ENCODE data around the gene ATG9B.
"Not testable (repeated sequence)": the region's sequence is repeated elsewhere in the genome, so short reads cannot be mapped to it uniquely, and the experiment has no call there.

The ATG9B gene

GRCh38 chr7:151043959-151044358, 19.7 kb upstream of the ATG9B start:
- TF ChIP-seq CTCF (IDR thresholded peaks at IDR 0.05; ENCODE audit: low read depth, low read length), result no peak
- no peak for DNase-seq (ENCODE audit: low read depth in 2 of 2)
- H3K4me3 ChIP-seq (replicated peaks in 1 of 2; ENCODE audit: low read depth in 2 of 2, low read length in 2 of 2), result no peak overlapping the region

GRCh38 chr7:151043449-151043848, 19.2 kb upstream of the ATG9B start:
- not testable (repeated sequence) for DNase-seq (ENCODE audit: low read depth in 2 of 2); H3K4me3 ChIP-seq (replicated peaks in 1 of 2; ENCODE audit: low read depth in 2 of 2, low read length in 2 of 2)

- no peak for DNase-seq (ENCODE audit: low read depth in 2 of 2)
- TF ChIP-seq CTCF (IDR thresholded peaks at IDR 0.05; ENCODE audit: low read depth, low read length), result no peak
- no peak overlapping the region for H3K4me3 ChIP-seq (replicated peaks in 1 of 2; ENCODE audit: low read depth in 2 of 2, low read length in 2 of 2)
Measured at GRCh38 chr7:151040616-151041375, 16.5 kb upstream of the ATG9B start.

- no peak for TF ChIP-seq CTCF (IDR thresholded peaks at IDR 0.05; ENCODE audit: low read depth, low read length)
- H3K4me3 ChIP-seq (replicated peaks in 1 of 2; ENCODE audit: low read depth in 2 of 2, low read length in 2 of 2), result no peak overlapping the region
- no peak for DNase-seq (ENCODE audit: low read depth in 2 of 2)
Measured at GRCh38 chr7:151039850-151040548, 15.7 kb upstream of the ATG9B start.

- DNase-seq (ENCODE audit: low read depth in 2 of 2), result peak; percentile 88 to 96
- TF ChIP-seq CTCF (IDR thresholded peaks at IDR 0.05; ENCODE audit: low read depth, low read length), result no peak
- no peak overlapping the region for H3K4me3 ChIP-seq (replicated peaks in 1 of 2; ENCODE audit: low read depth in 2 of 2, low read length in 2 of 2)
Measured at GRCh38 chr7:151038951-151039849, 14.9 kb upstream of the ATG9B start.

GRCh38 chr7:151035902-151036301, 11.6 kb upstream of the ATG9B start:
- no peak for DNase-seq (ENCODE audit: low read depth in 2 of 2)
- no peak overlapping the region for H3K4me3 ChIP-seq (replicated peaks in 1 of 2; ENCODE audit: low read depth in 2 of 2, low read length in 2 of 2)
- TF ChIP-seq CTCF (IDR thresholded peaks at IDR 0.05; ENCODE audit: low read depth, low read length), result no peak
